Measurements from ENCODE around the gene LARGE1.
A peak's percentile ranks its signal among the peaks of the same experiment; 100 is the strongest.

LARGE1 gene

DNA sequence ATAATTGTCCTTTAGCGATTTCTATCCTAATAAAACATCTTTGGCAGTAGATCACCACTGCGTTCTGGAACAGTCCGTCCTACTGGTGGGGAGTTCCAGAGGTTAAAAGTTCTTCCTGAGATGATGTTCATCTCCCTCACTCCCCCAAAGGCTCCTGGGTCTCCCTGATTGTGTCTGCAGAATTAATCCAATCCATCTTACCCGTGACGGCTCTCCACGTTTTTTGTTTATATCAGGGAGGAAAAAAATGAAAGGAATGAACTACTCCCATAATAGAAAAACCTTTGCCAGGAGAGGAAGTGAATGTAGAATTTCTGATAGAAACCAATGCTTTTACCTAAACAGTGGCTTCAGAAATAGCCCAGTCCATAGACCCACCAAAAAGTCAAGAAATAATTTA, 81.6 kb downstream of the LARGE1 start:
- ATAC-seq (no peak), DNase-seq (ENCODE audit: low spot score in 2 of 2) (no peak)
- H3K27ac Mint-ChIP-seq: no peak overlapping the region
- no peak overlapping the region for H3K4me3 Mint-ChIP-seq
- no peaks in the 10 kb centered on the region for H3K4me1 Mint-ChIP-seq
- no peaks in the 10 kb centered on the region for H3K9me3 Mint-ChIP-seq
- no peaks in the 10 kb centered on the region for H3K36me3 Mint-ChIP-seq

DNA sequence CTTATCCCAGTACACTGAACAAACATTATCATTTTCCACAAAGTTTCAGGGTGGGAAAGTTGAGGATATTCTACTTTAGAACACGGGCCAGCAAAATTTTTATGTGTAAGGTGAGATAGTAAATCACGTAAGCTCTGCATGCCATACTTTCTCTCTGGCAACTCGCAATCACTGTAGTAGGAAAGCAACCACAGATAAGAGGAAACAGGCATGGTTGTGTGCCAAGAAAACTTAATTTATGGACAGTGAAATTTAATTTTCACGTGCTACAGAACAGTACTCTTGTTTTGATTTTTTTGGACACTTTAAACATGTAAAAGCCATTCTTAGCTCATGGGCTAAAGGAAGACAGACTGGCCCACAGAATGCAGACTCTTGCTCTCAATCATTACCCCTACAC, 82.5 kb downstream of the LARGE1 start:
- no peak for DNase-seq (ENCODE audit: low spot score in 2 of 2)

DNA sequence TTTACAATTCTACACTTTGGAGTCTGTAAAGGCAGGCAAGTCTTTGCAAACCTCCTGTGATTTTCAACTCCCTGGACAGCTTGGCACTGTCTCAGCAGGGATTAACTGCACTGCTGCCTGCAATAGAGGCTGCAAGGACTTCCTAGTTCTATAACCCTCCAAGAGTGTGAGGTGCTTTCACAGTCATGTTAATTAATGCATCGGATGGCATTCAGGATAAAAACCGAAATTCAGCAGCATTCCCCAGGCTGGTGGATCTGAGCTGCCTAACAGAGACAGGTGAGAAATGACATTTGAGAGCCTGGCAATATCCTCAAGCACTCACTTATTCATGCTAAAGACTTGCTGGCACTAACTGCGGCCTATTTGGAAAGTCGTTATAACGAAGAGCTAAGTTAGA, 85.0 kb downstream of the LARGE1 start:
- Mint-ChIP-seq H3K36me3 (no peaks in the 10 kb centered on the region), H3K27ac (no peak overlapping the region)
- no peak for DNase-seq (ENCODE audit: low spot score in 2 of 2)

More for the DNA sequence above, 82.5 kb downstream of the LARGE1 start:
- Mint-ChIP-seq H3K9me3 (no peaks in the 10 kb centered on the region), H3K27ac (no peak overlapping the region), H3K4me1 (no peaks in the 10 kb centered on the region), H3K4me3 (no peak overlapping the region), H3K36me3 (no peaks in the 10 kb centered on the region)
- ATAC-seq: no peak

DNA sequence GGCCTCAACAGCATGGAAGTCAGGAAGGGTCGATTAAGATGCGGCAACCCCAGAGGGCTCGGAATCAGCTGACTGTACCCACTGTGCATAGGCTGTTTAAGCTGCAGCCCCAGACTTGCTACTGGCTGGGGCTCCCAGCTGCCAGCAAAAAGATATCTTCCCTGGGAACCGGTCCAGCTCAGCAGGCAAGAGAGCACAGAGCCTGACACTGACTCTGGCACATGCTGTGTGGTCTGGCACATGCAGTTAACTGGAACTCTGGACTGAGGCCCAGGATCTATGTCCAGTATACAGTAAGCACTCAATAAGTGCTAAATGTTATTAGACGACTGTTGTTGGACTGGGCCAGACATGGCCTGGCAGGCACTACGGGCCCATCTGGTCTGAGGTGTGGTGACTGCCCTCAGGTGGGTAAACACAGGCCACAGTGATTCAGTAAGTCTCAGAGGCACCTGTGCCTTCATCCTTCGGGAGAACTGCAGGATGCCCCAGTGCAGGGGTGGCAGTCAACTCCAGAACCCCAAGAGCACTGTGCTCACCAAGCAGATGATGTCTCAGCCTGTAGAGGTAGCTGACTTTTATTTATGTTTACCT, 87.6 kb downstream of the LARGE1 start:
- Mint-ChIP-seq H3K27ac (no peak overlapping the region), H3K36me3 (no peaks in the 10 kb centered on the region), H3K9me3 (peaks cover 10% of the 10 kb centered on the region), H3K4me1 (no peaks in the 10 kb centered on the region), H3K4me3 (no peak overlapping the region)
- peak; percentile 40 for ATAC-seq
- DNase-seq (ENCODE audit: low spot score in 2 of 2): no peak

More for the DNA sequence above, 85.0 kb downstream of the LARGE1 start:
- peaks cover 4% of the 10 kb centered on the region for H3K9me3 Mint-ChIP-seq
- no peak for ATAC-seq
- no peaks in the 10 kb centered on the region for H3K4me1 Mint-ChIP-seq
- no peak overlapping the region for H3K4me3 Mint-ChIP-seq

DNA sequence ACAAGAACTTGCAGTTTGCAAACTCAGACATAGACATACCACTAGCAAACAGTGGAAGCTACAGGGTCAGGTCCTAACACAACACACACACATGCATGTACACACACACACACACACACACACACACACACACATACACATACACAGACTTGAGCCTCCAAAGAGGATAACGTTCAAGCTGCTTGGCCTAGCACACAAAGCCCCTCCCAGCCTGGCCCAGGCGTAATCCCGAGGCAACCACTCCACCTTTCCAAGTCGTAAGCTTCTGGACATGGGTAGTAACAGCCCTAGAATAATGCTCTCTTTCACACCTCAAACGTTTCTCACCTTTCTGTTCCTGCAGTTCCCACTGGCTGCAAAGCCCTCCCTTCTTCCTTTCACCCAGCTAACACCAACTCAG, 88.6 kb downstream of the LARGE1 start:
- Mint-ChIP-seq H3K4me1 (no peaks in the 10 kb centered on the region), H3K4me3 (no peak overlapping the region), H3K9me3 (peaks cover 10% of the 10 kb centered on the region), H3K27ac (no peak overlapping the region), H3K36me3 (no peaks in the 10 kb centered on the region)
- no peak for DNase-seq (ENCODE audit: low spot score in 2 of 2)
- no peak for ATAC-seq

DNA sequence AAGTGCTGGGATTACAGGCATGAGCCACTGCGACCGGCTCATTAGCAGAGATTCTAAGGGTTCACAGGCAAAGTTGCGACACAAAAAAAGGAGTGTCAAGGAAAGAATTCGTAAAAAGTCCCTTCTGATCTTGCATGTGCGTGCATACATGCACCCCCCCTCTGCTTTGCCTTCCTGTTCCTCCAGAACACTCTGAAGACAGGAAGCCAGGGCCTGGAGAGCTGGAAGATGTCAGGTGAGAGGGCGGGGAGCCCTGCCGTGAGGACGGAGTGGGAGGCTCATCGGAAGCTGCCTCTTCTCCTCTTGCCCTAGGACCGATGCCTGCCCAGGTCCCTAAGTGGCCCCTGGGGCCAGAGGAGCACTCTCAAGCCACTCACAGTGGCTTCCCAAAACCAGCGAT, 89.1 kb downstream of the LARGE1 start:
- Mint-ChIP-seq H3K27ac (no peak overlapping the region), H3K36me3 (no peaks in the 10 kb centered on the region), H3K4me3 (no peak overlapping the region), H3K4me1 (no peaks in the 10 kb centered on the region), H3K9me3 (peaks cover 10% of the 10 kb centered on the region)
- DNase-seq (ENCODE audit: low spot score in 2 of 2): no peak
- ATAC-seq: no peak

DNA sequence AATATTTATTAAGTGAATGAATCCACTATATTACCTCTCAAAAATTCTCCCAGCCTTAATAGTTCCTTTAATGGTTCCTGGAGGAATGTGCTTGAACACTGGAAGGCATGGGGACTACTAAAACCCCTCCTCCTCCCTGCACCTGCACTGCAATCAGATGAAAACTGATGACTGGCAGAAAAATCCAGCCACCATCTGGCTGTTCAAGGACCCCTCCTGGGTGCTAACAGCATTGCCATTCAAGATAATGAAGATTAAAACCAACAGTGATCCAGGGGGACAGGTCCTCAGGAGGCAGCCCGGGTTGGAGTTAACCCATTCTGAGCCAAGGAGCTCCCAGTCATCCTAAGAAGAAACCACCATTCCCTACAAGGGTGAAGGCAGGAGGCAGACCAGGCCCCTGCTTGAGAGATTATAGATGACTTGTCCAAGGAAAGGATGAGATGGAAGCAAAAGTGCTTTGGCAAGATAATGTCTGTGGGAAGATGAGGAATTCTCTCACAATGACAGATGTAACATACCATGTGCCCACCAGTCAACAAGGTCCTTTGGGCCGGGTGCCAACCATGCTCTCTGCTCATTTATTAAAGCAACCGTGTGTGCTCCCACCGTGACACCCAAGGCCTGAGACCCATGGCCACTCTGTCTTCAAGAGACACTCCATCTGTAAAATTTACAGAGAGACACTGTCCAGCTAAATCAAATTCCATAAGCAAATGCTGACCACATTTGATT, 90.6 kb downstream of the LARGE1 start:
- Mint-ChIP-seq H3K9me3 (peaks cover 10% of the 10 kb centered on the region), H3K36me3 (no peaks in the 10 kb centered on the region), H3K4me1 (no peaks in the 10 kb centered on the region), H3K27ac (no peak overlapping the region), H3K4me3 (no peak overlapping the region)
- no peak for ATAC-seq
- no peak for DNase-seq (ENCODE audit: low spot score in 2 of 2)

DNA sequence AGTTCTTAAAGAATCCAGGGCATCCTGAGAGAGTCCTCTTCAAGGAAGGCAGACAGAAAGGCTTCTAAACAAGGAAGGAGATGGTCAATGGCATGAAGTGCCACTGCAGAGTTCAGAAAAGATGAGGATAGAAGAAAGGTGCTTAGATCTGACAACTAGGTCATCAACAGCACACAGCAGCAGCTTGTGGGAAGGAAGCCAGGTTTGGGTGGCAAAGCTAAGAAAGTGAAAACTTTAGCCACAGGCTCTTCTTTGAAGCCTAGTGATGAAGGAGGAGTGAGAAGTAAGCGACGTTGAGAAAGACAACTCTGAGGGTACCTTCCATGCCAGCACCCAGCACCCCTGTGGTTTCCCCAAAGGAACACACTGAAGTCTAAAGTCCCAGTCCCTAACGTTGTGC, 92.0 kb downstream of the LARGE1 start:
- no peaks in the 10 kb centered on the region for H3K4me1 Mint-ChIP-seq
- ATAC-seq (no peak), DNase-seq (ENCODE audit: low spot score in 2 of 2) (no peak)
- H3K4me3 Mint-ChIP-seq: no peak overlapping the region
- no peaks in the 10 kb centered on the region for H3K36me3 Mint-ChIP-seq
- peaks cover 10% of the 10 kb centered on the region for H3K9me3 Mint-ChIP-seq
- H3K27ac Mint-ChIP-seq: no peak overlapping the region

DNA sequence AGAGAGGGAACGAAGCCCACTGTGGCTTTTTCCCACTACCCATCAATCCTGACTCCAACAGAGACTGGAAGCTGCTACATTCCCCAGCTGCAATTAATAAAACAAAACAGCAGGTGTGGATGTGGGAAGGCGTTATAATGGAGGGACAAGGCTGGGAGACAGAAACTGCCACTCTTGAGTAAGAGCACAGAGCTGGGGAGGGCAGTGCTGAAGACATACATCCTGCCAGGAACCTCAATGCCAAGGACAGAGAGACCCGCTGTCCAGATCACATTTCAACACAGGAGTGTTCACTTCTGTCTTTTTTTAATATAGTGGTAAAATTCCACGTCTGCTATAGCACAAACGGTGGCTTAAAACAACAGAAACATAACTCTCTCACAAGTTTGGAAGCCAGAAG, 94.5 kb downstream of the LARGE1 start:
- H3K4me1 Mint-ChIP-seq: no peaks in the 10 kb centered on the region
- H3K4me3 Mint-ChIP-seq: no peak overlapping the region

DNA sequence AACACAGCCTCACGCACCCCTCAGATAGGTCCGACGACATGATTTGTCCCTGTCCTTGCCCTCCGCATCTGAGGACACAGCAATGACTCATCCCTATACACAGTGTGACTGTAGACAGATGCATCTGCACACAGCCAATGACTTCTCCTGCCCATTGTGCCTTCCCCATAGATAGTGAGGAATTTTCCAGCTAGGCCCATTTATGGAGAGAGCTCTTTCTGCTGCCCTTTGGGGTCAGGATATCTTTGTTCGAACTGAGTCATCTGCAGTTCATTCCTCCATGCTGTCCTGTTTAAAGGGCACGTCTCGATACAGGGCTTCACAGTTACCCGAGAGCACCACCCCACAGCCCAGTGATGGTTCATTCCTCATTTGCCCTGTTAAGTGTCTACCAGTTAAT, 96.7 kb downstream of the LARGE1 start:
- ATAC-seq (no peak), DNase-seq (ENCODE audit: low spot score in 2 of 2) (no peak)
- Mint-ChIP-seq H3K27ac (no peak overlapping the region), H3K9me3 (peaks cover 6% of the 10 kb centered on the region), H3K36me3 (no peaks in the 10 kb centered on the region), H3K4me1 (no peaks in the 10 kb centered on the region), H3K4me3 (no peak overlapping the region)

More for the DNA sequence above, 94.5 kb downstream of the LARGE1 start:
- ATAC-seq (no peak), DNase-seq (ENCODE audit: low spot score in 2 of 2) (no peak)
- no peaks in the 10 kb centered on the region for H3K36me3 Mint-ChIP-seq
- peaks cover 6% of the 10 kb centered on the region for H3K9me3 Mint-ChIP-seq
- no peak overlapping the region for H3K27ac Mint-ChIP-seq

DNA sequence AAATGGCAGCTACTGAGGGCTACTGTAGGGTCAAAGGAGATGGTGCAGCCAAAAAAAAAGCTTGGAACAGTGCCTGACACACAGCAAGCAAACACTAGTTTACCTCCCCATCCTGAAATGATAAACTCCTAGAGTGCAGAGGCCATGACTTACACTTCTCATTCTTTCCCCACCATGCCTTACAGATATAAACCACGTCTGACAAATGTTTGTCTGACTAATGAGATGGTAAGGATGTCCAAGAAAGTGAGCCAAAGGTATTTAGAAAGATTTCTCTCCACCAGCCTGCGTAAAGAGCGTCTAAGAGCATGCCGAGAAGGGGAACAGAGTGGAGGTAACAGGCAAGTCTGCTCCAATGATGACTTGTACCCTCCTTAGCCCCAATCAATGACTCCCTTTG, 99.0 kb downstream of the LARGE1 start:
- no peaks in the 10 kb centered on the region for H3K36me3 Mint-ChIP-seq
- ATAC-seq (no peak), DNase-seq (ENCODE audit: low spot score in 2 of 2) (no peak)
- H3K4me1 Mint-ChIP-seq: no peaks in the 10 kb centered on the region
- H3K9me3 Mint-ChIP-seq: peaks cover 3% of the 10 kb centered on the region
- no peak overlapping the region for H3K27ac Mint-ChIP-seq
- no peak overlapping the region for H3K4me3 Mint-ChIP-seq

DNA sequence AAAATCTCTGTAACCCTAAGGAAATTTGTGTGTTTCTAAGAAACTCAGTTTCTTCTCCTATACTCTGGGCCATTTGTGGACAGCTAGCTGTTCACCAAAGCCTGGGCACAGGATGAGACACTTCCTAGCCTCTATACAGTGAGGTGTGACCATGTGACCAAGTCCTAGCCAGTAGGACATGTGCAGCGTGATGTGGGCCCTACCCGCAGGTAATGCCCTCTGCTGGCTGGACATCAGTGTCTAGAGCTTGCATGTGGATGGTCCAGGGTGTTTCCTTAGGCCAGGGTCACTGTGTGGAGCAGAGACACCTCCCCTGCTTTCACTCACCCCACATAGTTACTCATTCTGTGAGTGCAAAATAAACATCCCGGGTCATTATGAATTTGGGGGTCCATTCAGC, 100.5 kb downstream of the LARGE1 start:
- Mint-ChIP-seq H3K27ac (no peak overlapping the region), H3K9me3 (peaks cover 3% of the 10 kb centered on the region), H3K36me3 (no peaks in the 10 kb centered on the region), H3K4me1 (no peaks in the 10 kb centered on the region), H3K4me3 (no peak overlapping the region)
- DNase-seq (ENCODE audit: low spot score in 2 of 2) (no peak), ATAC-seq (no peak)

DNA sequence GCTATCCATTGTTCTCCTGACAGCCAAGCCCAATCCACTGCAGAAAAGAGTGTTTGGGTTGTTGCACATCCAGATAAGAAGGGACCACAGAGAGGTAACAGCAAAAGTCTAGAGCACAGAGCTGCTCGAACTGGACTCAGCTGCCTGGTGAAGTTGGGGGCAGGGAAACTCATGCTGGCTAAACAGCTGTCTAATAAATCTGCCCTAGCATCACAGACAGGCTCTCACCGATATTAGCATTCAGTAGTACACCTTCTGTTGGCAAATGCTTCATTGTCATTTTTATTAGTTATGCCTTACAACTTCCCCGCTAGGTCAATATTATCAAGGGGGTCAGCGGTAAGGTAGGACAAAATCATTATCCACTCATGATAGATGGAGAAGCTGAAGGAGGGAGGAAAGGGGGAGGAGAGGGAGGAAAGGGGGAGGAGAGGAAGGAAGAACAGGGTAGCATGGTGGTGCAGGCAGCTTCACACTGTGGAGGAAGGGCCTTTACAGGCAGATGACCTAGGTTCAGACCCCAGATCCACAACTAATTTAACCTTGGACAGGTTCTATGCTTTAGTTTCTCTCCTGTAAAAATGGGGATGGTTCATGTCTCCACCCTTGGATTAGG, 102.7 kb downstream of the LARGE1 start:
- DNase-seq (ENCODE audit: low spot score in 2 of 2) (no peak), ATAC-seq (no peak)
- peaks cover 3% of the 10 kb centered on the region for H3K9me3 Mint-ChIP-seq
- H3K36me3 Mint-ChIP-seq: no peaks in the 10 kb centered on the region
- H3K27ac Mint-ChIP-seq: no peak overlapping the region
- no peaks in the 10 kb centered on the region for H3K4me1 Mint-ChIP-seq
- no peak overlapping the region for H3K4me3 Mint-ChIP-seq

DNA sequence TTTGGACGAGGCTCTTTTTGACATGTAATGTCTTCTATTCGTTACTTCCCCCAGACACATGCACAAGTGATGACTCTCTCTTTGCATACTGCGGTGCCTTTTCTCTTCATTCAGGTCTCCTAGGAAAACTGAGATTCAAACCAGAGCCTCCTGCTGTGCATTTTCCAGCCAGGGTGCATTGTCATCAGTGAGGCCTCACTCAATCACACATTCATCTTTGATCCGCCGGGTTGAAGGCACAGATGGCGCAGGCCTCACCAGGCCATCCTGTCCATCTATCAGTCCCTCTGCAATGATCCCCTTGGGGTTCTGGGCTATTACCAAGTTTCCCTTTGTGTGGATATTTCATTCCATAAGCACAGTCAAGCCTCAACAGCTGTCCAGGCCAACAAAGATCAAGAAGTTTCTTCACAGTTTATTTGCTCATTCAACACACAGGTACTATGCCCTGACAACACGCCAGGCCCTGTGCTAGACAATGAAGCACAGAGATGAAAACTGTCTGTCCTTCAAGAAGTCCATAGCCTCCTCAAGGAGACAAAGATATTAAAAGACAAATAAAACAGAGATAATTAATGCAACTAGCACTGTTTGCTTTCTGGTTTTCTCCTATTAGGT, 107.8 kb downstream of the LARGE1 start:
- Mint-ChIP-seq H3K27ac (no peak overlapping the region), H3K36me3 (no peaks in the 10 kb centered on the region), H3K9me3 (peaks cover 4% of the 10 kb centered on the region), H3K4me1 (no peaks in the 10 kb centered on the region), H3K4me3 (no peak overlapping the region)
- ATAC-seq: no peak
- DNase-seq (ENCODE audit: low spot score in 2 of 2): no peak

DNA sequence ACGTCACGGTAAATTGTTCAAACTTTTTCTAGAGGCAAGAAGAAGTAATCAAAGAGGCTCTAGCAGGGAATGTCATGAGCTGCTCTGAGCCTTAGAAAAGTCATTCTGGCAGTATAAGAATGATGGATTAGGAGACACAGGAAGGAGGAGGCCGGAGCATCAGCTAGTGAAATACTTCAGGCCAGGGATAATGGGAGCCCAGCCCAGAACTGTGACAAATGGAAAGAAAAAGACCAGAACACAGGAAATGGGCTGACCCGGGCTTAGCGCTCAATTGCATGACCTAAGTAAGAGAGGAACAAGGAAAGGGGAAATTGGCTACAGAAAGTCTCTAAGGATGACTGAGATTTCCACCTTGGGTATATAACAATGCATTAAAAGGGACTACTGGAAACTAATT, 108.6 kb downstream of the LARGE1 start:
- Mint-ChIP-seq H3K4me1 (no peaks in the 10 kb centered on the region), H3K27ac (no peak overlapping the region), H3K9me3 (peaks cover 4% of the 10 kb centered on the region), H3K36me3 (no peaks in the 10 kb centered on the region), H3K4me3 (no peak overlapping the region)
- ATAC-seq (no peak), DNase-seq (ENCODE audit: low spot score in 2 of 2) (no peak)

DNA sequence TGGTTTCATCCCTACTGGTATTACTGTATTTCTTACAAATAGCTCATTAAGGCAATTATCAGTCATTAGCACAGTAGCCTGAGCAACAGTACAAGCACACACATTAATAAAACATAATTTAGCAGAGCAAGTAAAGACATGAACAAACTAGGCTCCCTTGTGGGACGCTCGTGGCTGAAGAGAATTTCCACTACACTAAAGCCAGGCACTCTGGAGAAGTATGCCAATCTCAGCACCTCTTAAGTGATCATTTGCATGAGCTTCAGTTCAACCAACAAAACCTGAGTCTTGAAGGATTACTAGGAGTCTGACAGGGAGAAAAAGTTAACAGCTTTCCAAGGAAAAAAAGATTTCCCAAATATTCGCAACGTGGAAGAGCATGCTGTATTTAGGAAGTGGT, 109.1 kb downstream of the LARGE1 start:
- ATAC-seq: no peak
- no peak overlapping the region for H3K4me3 Mint-ChIP-seq

More for the DNA sequence above, 109.1 kb downstream of the LARGE1 start:
- Mint-ChIP-seq H3K36me3 (no peaks in the 10 kb centered on the region), H3K4me1 (no peaks in the 10 kb centered on the region), H3K9me3 (peaks cover 4% of the 10 kb centered on the region), H3K27ac (no peak overlapping the region)
- no peak for DNase-seq (ENCODE audit: low spot score in 2 of 2)
